Measurements from ENCODE around the gene TTC7B. TPM values are rescaled to one million over a fixed set of nuclear protein-coding genes. Genes with fewer than 3 reads are reported as not detected.

TTC7B gene
- total RNA-seq, 1 donor from 2014 or later = 46.6 TPM

DNA sequence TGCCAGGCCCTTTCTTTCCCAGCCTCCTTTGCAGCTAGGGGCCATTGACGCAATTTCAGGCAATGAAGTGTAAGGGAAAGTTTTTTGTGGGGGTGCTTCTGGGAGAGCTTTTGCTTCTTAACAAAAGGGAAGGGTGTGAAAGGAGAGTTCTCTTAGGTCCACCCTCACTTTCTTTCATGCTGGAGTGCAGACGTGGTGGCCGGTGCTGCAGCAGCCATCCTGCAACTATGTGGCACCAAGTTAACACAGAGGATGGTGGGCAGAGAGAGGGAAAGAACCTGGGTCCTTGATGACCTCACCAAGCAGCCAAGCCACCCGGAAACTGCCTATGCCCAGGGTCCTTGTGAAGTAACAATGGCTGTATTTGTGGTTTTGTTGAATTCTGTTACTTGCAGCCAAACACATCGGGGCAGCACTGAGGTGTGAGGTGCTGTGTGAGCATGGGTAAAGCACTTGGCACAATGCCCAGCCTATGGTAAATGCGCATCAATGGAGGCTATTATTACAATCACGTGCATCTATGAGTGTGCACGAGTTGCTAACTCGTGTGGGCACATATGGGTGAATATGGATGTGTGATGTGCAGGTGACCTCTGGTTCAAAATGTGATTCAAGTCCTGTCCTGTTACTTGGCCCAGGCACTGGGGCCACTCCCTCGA lies 296.8 kb downstream of the TTC7B start:
- no peak overlapping the region for H3K4me3 Mint-ChIP-seq (ENCODE audit: low read depth)
- H3K27me3 Mint-ChIP-seq = no peaks in the 10 kb centered on the region
- H3K4me1 Mint-ChIP-seq (ENCODE audit: low read depth) = peaks cover 22% of the 10 kb centered on the region
- no peak for TF ChIP-seq CTCF (IDR thresholded peaks at IDR 0.05; ENCODE audit: unreplicated experiment)
- H3K36me3 Mint-ChIP-seq (ENCODE audit: insufficient read depth) = no peaks in the 10 kb centered on the region
- H3K9me3 Mint-ChIP-seq (ENCODE audit: low read depth) = no peaks in the 10 kb centered on the region
- H3K27ac Mint-ChIP-seq = no peak overlapping the region
- DNase-seq (ENCODE audit: low spot score, unreplicated experiment) = no peak

GRCh38 chr14:90518941-90519256 lies 297.3 kb downstream of the TTC7B start:
- Mint-ChIP-seq H3K27me3 (no peaks in the 10 kb centered on the region), H3K9me3 (ENCODE audit: low read depth) (no peaks in the 10 kb centered on the region), H3K27ac (no peak overlapping the region), H3K36me3 (ENCODE audit: insufficient read depth) (no peaks in the 10 kb centered on the region), H3K4me3 (ENCODE audit: low read depth) (no peak overlapping the region), H3K4me1 (ENCODE audit: low read depth) (peaks cover 25% of the 10 kb centered on the region)
- DNase-seq (ENCODE audit: low spot score, unreplicated experiment) = no peak
- TF ChIP-seq CTCF (IDR thresholded peaks at IDR 0.05; ENCODE audit: unreplicated experiment) = peak; percentile 47

GRCh38 chr14:90518069-90518940 lies 297.9 kb downstream of the TTC7B start:
- no peak overlapping the region for H3K27ac Mint-ChIP-seq
- no peak overlapping the region for H3K4me3 Mint-ChIP-seq (ENCODE audit: low read depth)
- no peaks in the 10 kb centered on the region for H3K9me3 Mint-ChIP-seq (ENCODE audit: low read depth)
- DNase-seq (ENCODE audit: low spot score, unreplicated experiment) = no peak
- peaks cover 29% of the 10 kb centered on the region for H3K4me1 Mint-ChIP-seq (ENCODE audit: low read depth)
- TF ChIP-seq CTCF (IDR thresholded peaks at IDR 0.05; ENCODE audit: unreplicated experiment) = no peak
- no peaks in the 10 kb centered on the region for H3K36me3 Mint-ChIP-seq (ENCODE audit: insufficient read depth)
- no peaks in the 10 kb centered on the region for H3K27me3 Mint-ChIP-seq

DNA sequence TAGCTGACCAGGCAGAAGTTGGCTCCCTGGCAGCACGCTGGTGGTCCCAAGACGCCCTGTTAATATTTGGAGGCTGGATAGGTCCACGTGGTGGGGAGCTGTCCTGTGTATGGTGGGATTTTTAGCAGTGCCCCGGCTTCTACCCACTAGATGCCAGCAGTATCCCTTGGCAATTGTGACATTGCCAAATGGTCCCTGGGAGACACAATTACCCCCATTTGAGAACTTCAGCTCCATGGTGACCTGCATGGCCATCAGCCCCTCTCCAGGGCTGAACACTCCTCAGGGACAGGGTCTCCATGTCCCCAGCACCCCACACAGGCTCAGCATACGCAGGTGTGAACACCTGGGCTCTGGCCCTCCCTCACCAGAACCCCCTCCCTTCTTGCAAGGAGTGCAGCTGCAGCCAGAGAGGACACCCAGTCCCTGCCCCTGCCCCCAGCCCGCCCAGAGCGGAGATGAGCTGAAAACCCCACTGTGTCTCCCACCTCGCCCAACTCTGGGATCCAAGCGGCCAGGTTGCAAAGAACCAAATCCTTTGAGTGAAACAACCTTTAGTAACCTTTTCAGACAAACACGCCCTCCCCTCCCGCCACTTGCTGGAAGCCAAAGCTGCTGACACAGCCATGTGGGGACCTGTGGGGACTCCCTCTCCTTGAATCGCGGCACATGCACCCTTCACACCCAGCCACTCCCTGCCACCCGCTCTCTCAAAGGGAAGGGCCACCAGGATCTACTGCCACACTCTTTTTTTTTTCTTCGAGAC lies 299.0 kb downstream of the TTC7B start:
- no peak overlapping the region for H3K27ac Mint-ChIP-seq

More for the DNA sequence above, 299.0 kb downstream of the TTC7B start:
- Mint-ChIP-seq H3K36me3 (ENCODE audit: insufficient read depth) (no peaks in the 10 kb centered on the region), H3K9me3 (ENCODE audit: low read depth) (no peaks in the 10 kb centered on the region), H3K27me3 (no peaks in the 10 kb centered on the region), H3K4me3 (ENCODE audit: low read depth) (no peak overlapping the region), H3K4me1 (ENCODE audit: low read depth) (peaks cover 39% of the 10 kb centered on the region)
- no peak for DNase-seq (ENCODE audit: low spot score, unreplicated experiment)
- TF ChIP-seq CTCF (IDR thresholded peaks at IDR 0.05; ENCODE audit: unreplicated experiment) = no peak
